A673 (cell line): ENCODE measurements around the gene ATP8A2. TPM values are rescaled to one million over a fixed set of nuclear protein-coding genes. Genes with fewer than 3 reads are reported as not detected.

Experiments used
- BruUV-seq: library from RNA; stranded (reverse); fragments of 400-500 nt; replicated peaks from 2 replicates; lab custom pipeline; 2021; lab: Mats Ljungman, UMichigan
- CTCF ChIA-PET: fragments of 300-600 bp; sonication (Branson Sonifier 250); formaldehyde crosslinking; loops from one replicate; lab custom pipeline; 2022; ENCODE audit warnings: antibody characterized with exemption; lab: Charles Lee
- POLR2A ChIA-PET: fragments of 300-600 bp; sonication (Branson Sonifier 250); formaldehyde crosslinking; loops from one replicate; lab custom pipeline; 2022; ENCODE audit warnings: antibody characterized with exemption; ENCODE audit not compliant: low non-redundant PET; lab: Charles Lee
- DNase-seq: peaks from one replicate; pipeline ENCODE4 v3.0.0-alpha.2; 2015; ENCODE audit warnings: low spot score
- H3K27ac ChIP-seq: fragments of 200-600 bp; sonication (generic); 2 replicates; pipeline ENCODE4 v1.5.1; 2016; ENCODE audit warnings: mixed run types, low read depth, mild to moderate bottlenecking, mixed read lengths, antibody characterized with exemption, low read length; ENCODE audit not compliant: poor library complexity, severe bottlenecking
- H3K27me3 ChIP-seq: fragments of 200-600 bp; sonication (generic); replicated peaks from 2 replicates; pipeline ENCODE4 v1.6.1; 2017; ENCODE audit warnings: mixed run types, low read depth, mild to moderate bottlenecking, mixed read lengths, antibody characterized with exemption, low read length; ENCODE audit not compliant: insufficient read depth, poor library complexity
- H3K36me3 ChIP-seq: fragments of 200-600 bp; sonication (generic); 2 replicates; pipeline ENCODE4 v1.6.1; 2016; ENCODE audit warnings: mixed run types, mild to moderate bottlenecking, mixed read lengths, antibody characterized with exemption, low read length; ENCODE audit not compliant: insufficient read depth, poor library complexity, severe bottlenecking
- H3K4me1 ChIP-seq: fragments of 200-600 bp; sonication (generic); 2 replicates; pipeline ENCODE4 v1.6.1; 2017; ENCODE audit warnings: mixed run types, mild to moderate bottlenecking, mixed read lengths, antibody characterized with exemption, low read length; ENCODE audit not compliant: insufficient read depth, poor library complexity, severe bottlenecking
- H3K4me3 ChIP-seq: fragments of 200-600 bp; sonication (generic); 2 replicates; pipeline ENCODE4 v1.5.1; 2016; ENCODE audit warnings: low read depth, mixed run types, mild to moderate bottlenecking, mixed read lengths, low read length; ENCODE audit not compliant: poor library complexity, severe bottlenecking
- H3K9me3 ChIP-seq: fragments of 200-600 bp; sonication (generic); 2 replicates; pipeline ENCODE4 v1.6.1; 2016; ENCODE audit warnings: mixed run types, low read depth, mild to moderate bottlenecking, mixed read lengths, antibody characterized with exemption, low read length; ENCODE audit not compliant: poor library complexity, severe bottlenecking
- EZH2 ChIP-seq: fragments of 200-600 bp; sonication (generic); IDR thresholded peaks from 2 replicates; pipeline ENCODE4 v1.6.1; 2017; ENCODE audit warnings: borderline replicate concordance, low read depth, mild to moderate bottlenecking, mixed read lengths, antibody characterized with exemption, low read length; ENCODE audit not compliant: poor library complexity, severe bottlenecking
- intact Hi-C: fragments of 100-400 bp; cut with micrococcal nuclease; formaldehyde crosslinking; loops from one replicate; pipeline ENCODE4 v1.10.0; 2022; ENCODE audit not compliant: unreplicated experiment
- total RNA-seq: library from RNA; stranded (reverse); gene quantifications from 2 replicates; pipeline ENCODE4 v1.2.3, GENCODE V29; 2021
- TF ChIP-seq, protein P1 (sequence below): fragments of 300-800, 200-600 bp; sonication (generic); conservative IDR thresholded peaks from 2 replicates; pipeline ENCODE4 v1.5.1; 2017; ENCODE audit warnings: low read depth, mild to moderate bottlenecking, antibody characterized with exemption, low read length, moderate library complexity, mixed read lengths

Gene ATP8A2
- total RNA-seq, 1 experiment from 2014 or later = 0.92 TPM

DNA sequence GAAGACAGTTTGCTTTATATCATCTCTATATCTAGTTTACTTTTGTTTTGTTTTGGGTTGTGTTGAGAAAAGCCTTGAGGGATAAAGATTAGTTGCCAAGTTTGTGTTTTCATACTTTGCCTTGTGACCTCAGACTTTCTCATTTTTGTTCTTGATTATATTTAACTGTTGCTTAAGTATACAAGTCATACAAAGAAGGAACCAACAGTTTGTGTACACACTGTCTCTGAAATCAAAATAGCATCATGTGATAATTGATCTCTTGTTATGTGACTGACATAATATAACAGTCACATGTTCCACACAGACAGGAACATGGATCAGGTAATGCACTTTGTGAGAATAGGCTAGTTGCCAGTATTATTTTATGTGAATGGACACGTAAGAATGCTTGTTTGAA is 609.3 kb downstream of the ATP8A2 start:
- ChIA-PET POLR2A (no interaction called here), CTCF (no interaction called here)
- no peak overlapping the region for H3K4me3 ChIP-seq
- H3K27me3 ChIP-seq = no peaks in the 10 kb centered on the region
- TF ChIP-seq, protein P1, sequence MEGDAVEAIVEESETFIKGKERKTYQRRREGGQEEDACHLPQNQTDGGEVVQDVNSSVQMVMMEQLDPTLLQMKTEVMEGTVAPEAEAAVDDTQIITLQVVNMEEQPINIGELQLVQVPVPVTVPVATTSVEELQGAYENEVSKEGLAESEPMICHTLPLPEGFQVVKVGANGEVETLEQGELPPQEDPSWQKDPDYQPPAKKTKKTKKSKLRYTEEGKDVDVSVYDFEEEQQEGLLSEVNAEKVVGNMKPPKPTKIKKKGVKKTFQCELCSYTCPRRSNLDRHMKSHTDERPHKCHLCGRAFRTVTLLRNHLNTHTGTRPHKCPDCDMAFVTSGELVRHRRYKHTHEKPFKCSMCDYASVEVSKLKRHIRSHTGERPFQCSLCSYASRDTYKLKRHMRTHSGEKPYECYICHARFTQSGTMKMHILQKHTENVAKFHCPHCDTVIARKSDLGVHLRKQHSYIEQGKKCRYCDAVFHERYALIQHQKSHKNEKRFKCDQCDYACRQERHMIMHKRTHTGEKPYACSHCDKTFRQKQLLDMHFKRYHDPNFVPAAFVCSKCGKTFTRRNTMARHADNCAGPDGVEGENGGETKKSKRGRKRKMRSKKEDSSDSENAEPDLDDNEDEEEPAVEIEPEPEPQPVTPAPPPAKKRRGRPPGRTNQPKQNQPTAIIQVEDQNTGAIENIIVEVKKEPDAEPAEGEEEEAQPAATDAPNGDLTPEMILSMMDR = no peak
- TF ChIP-seq EZH2 = no peak
- no peaks in the 10 kb centered on the region for H3K9me3 ChIP-seq
- BruUV-seq = no TSS peak
- H3K27ac ChIP-seq = no peak overlapping the region
- intact Hi-C loops = no loop called here
- H3K36me3 ChIP-seq = no peaks in the 10 kb centered on the region
- peaks cover 12% of the 10 kb centered on the region for H3K4me1 ChIP-seq
- no peak for DNase-seq

DNA sequence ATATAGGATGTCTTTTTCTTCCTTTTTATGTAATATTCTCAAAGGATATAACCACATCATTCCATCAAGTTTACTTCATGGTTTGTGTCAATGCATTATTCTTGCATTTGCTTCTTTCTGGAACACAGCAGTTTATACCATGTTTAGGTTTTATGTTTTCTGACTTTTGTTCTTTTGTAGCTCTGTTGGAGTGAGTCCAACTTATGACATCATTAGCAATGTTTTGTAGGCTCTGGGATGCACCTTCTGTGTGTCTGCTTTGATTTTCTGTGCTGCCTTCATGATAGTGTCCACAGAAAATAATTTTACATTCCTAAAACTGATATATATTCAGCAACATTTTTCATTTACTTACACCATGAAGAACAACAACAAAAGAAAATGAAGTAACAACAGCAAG is 611.1 kb downstream of the ATP8A2 start:
- CTCF ChIA-PET = no interaction called here
- no TSS peak for BruUV-seq
- DNase-seq = peak; percentile 9
- Histone ChIP-seq H3K4me3 (no peak overlapping the region), H3K27me3 (no peaks in the 10 kb centered on the region), H3K27ac (no peak overlapping the region), H3K36me3 (no peaks in the 10 kb centered on the region), H3K9me3 (no peaks in the 10 kb centered on the region), H3K4me1 (no peaks in the 10 kb centered on the region)
- POLR2A ChIA-PET = no interaction called here
- TF ChIP-seq EZH2 = no peak
- TF ChIP-seq, protein P1 = no peak
- intact Hi-C loops = no loop called here

DNA sequence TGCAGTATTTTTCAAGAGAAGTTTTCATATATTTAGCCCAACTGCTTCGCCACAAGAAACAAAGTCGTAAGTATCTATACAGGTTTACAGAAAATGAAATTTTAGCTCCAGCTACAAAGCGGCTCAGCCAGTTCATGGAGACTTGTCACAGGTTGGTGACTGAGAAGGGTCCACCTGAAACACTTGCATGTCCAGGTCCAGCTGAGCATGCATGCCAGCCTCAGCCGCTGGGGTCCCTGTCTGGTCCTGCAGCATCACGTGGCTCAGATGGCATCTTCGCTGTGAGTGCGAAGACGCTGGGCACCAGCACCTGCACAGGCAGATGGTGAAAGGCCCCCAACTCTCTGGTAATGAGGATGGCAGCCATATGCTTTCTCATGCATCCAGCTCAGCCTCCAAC is 616.2 kb downstream of the ATP8A2 start:
- intact Hi-C loops = no loop called here
- DNase-seq = no peak
- Histone ChIP-seq H3K27me3 (no peaks in the 10 kb centered on the region), H3K4me3 (no peak overlapping the region), H3K27ac (no peak overlapping the region), H3K4me1 (no peaks in the 10 kb centered on the region), H3K36me3 (no peaks in the 10 kb centered on the region), H3K9me3 (no peaks in the 10 kb centered on the region)
- ChIA-PET CTCF (no interaction called here), POLR2A (no interaction called here)
- no TSS peak for BruUV-seq
- TF ChIP-seq, protein P1 = no peak
- TF ChIP-seq EZH2 = no peak
